Skin of body (tissue), 2 donors: ENCODE measurements around the gene DLX5. TPM values are rescaled to one million over a fixed set of nuclear protein-coding genes. Genes with fewer than 3 reads are reported as not detected.

Experiments used
- DNase-seq: peaks from one replicate; lab custom pipeline; 2025; lab: John Stamatoyannopoulos, UW
- total RNA-seq: library from RNA; depleted of rRNA; stranded (reverse); fragments of >200 nt; gene quantifications from one replicate; pipeline ENCODE4 v1.2.3, GENCODE V29; 2014

The DLX5 gene
- total RNA-seq, 1 donor from 2014 or later, result 2.1 TPM

GRCh38 chr7:97018791-97019531 is 5.7 kb downstream of the DLX5 start:
- no peak for DNase-seq

DNA sequence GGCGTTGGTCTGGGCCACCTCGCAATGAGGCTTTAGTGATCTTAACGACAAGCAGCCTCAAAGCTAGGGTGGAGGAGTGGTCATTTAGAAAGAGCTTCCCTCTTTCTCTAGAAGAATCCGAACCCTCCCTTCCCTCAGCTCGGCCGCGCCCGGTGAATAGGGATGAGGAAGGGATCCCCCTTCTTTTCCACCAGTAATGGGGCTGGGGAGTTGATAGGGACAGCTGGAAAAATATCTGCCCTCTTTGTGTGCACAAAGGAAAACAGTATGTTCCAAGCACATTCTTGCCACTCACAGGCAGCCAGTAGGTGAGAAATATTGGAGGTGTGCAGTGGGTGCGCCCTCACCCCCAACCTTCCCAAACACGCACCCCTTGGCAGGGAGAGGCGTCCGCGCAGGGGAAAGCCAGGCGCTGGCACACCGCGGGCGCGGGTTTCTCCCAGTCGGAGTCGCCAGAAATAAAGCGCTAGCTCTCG is 6.5 kb downstream of the DLX5 start:
- DNase-seq, result no peak

- DNase-seq, result no peak
These were observed 7.2 kb downstream of the DLX5 start for GRCh38 chr7:97017192-97018125.

GRCh38 chr7:97016381-97017191 is 8.0 kb downstream of the DLX5 start:
- no peak for DNase-seq

DNA sequence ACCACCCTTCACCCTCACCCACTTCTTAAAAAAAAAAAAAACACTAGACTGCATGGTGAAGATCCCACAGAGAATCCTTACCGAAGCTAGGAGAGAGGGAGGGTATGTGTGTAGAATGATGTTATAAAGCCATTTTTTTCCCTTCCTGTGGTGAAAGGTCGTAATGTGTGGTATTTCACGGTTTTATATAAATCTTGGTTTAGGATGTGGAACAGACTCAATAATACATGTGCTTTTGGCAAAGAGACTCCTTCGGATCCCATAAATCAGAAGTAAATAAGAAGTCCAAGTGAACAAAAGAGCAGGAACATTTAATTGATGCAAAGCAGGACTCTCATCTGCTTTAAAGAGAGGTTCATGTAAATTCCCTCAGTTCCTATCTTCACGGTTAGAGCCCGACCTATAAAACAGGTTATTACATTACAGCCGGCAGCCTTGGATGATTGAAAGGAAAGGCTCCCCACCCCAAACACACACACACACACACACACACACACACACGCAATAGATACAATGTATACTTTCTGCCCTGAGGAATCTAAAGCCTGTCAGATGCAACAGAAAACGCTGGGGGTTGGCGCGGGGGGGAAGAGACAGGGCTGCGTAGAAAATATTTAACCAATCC is 8.8 kb downstream of the DLX5 start:
- DNase-seq, result no peak

DNA sequence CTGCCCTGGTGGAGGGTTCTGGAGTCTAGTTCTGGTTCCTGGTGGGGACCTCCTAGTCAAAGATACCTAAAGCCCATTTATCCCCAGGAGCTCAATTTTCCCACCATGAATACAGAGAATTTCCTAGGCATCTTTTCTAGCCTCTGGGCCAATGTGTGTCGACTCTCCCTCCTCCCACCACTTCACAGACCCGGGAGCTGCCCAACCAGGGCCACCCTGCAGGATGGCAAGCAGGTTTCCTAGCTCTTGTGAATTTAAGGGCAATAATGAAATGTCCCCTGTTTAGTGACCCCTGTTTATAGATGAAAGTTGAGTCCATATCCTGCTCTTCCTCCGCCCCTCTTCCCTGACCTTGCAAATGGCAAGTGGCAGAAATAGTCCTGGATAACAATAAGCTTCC is 9.4 kb downstream of the DLX5 start:
- DNase-seq, result no peak

DNA sequence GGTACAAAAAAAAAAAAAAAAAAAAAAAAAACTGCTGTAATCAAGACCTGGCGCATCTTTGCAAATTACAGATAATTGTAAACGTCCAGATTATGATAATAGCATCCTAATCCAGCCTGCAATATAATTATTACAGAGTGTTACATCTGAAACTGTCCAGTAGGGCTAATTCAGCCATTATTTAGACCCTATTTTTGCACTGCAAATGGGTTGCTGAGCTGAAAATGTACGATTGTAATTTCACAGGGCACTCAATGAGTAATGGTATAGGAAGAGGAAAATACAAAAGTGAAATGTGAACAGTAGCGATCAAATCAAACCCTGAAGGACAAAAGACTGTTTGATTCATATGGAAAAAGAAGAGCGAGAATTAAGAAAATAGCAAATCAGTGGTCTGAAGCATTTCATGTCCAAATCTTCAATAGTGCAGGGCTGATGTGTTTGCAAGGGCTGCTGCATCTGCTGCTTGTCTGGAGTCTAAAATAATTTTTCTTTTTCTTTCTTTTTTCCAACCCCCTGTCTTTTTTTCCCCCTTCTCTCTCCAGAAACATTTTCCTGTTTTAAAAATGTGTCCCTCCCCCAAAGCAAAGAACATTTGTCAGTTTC is 10.4 kb downstream of the DLX5 start:
- no peak for DNase-seq

- no peak for DNase-seq
These were observed 10.8 kb downstream of the DLX5 start for GRCh38 chr7:97013845-97014134.

GRCh38 chr7:97013134-97013844 is 11.3 kb downstream of the DLX5 start:
- no peak for DNase-seq

- no peak for DNase-seq
These were observed 12.1 kb downstream of the DLX5 start for GRCh38 chr7:97012365-97013133.

GRCh38 chr7:97011536-97012364 is 12.9 kb downstream of the DLX5 start:
- no peak for DNase-seq

- no peak for DNase-seq
These were observed 13.5 kb downstream of the DLX5 start for GRCh38 chr7:97011104-97011503.

- DNase-seq, result no peak
These were observed 14.6 kb downstream of the DLX5 start for GRCh38 chr7:97009753-97010732.

DNA sequence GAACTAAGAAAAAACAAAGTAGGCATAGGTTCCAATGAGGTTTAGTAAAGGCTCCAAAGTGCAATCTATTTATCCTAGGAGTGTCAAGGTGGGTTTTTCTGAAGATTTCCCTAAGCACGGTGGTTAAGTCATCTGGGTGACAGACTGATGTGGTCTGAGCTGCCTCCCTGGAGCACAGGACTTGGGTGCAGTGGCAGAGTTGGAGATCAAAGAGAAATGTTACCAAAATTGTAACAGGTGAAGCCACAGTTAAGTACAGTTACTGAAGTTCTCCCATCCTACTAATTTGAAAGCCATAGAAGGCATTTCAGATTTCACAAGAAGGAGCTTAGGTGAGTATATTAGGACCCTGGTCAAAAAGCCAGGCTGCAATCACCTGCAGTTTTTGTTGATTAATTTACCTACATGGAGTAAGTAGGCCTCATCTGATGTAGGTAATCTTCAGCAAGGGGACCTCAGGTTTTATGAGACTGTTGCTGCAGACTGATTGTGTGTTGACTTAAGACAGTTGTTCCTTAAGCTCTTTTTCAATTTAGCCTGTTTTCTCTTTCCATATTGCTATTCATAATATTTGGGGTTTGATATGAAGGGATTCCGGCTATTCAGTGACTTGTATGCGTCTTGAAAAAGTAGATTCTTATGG is 16.2 kb downstream of the DLX5 start:
- no peak for DNase-seq

DNA sequence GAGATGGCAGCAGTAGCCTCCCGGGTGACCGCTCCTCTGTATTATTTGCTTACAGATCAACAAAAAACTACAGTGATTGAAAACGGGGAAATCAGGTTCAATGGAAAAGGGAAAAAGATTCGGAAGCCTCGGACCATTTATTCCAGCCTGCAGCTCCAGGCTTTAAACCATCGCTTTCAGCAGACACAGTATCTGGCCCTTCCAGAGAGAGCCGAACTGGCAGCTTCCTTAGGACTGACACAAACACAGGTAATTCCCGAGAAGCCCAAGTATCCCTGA is 17.1 kb downstream of the DLX5 start:
- DNase-seq, result no peak

- DNase-seq, result no peak
These were observed 17.6 kb downstream of the DLX5 start for GRCh38 chr7:97006816-97007582.
